Osteocyte (in vitro differentiated cells): ENCODE measurements around the gene GALNT14. TPM values are rescaled to one million over a fixed set of nuclear protein-coding genes. Genes with fewer than 3 reads are reported as not detected.

Source experiments
- DNase-seq: peaks from one replicate; pipeline ENCODE4 v3.0.0; 2021; ENCODE audit warnings: mixed read lengths; ENCODE audit not compliant: unreplicated experiment; ENCODE audit errors: extremely low spot score
- H3K27ac Mint-ChIP-seq: one replicate; pipeline ENCODE4 v1.8.0; 2021; ENCODE audit warnings: mild to moderate bottlenecking, mixed read lengths; ENCODE audit not compliant: unreplicated experiment
- H3K27me3 Mint-ChIP-seq: one replicate; pipeline ENCODE4 v1.8.0; 2021; ENCODE audit warnings: mixed read lengths; ENCODE audit not compliant: unreplicated experiment
- H3K36me3 Mint-ChIP-seq: one replicate; pipeline ENCODE4 v1.8.0; 2021; ENCODE audit warnings: mixed read lengths; ENCODE audit not compliant: unreplicated experiment
- H3K4me1 Mint-ChIP-seq: one replicate; pipeline ENCODE4 v1.8.0; 2021; ENCODE audit warnings: mixed read lengths; ENCODE audit not compliant: unreplicated experiment
- H3K4me3 Mint-ChIP-seq: one replicate; pipeline ENCODE4 v1.8.0; 2021; ENCODE audit warnings: mild to moderate bottlenecking, moderate library complexity, mixed read lengths; ENCODE audit not compliant: unreplicated experiment
- H3K9me3 Mint-ChIP-seq: one replicate; pipeline ENCODE4 v1.8.0; 2021; ENCODE audit warnings: mixed read lengths; ENCODE audit not compliant: unreplicated experiment
- CTCF ChIP-seq: fragments of 200-600 bp; sonication (generic); IDR thresholded peaks from 2 replicates; pipeline ENCODE4 v1.5.0; 2021; ENCODE audit warnings: antibody characterized with exemption, mild to moderate bottlenecking, moderate library complexity
- total RNA-seq: library from RNA; stranded (reverse); gene quantifications from 2 replicates; pipeline ENCODE4 v1.2.1, GENCODE V29; 2021

Gene GALNT14
- total RNA-seq, 1 donor from 2014 or later = 4.1 TPM

GRCh38 chr2:31141443-31142085 is 3.3 kb upstream of the GALNT14 start:
- Mint-ChIP-seq H3K4me1 (peaks cover 4% of the 10 kb centered on the region), H3K4me3 (no peak overlapping the region), H3K36me3 (peaks cover 2% of the 10 kb centered on the region), H3K27me3 (peaks cover 71% of the 10 kb centered on the region), H3K9me3 (no peaks in the 10 kb centered on the region), H3K27ac (no peak overlapping the region)
- no peak for DNase-seq
- TF ChIP-seq CTCF = no peak

DNA sequence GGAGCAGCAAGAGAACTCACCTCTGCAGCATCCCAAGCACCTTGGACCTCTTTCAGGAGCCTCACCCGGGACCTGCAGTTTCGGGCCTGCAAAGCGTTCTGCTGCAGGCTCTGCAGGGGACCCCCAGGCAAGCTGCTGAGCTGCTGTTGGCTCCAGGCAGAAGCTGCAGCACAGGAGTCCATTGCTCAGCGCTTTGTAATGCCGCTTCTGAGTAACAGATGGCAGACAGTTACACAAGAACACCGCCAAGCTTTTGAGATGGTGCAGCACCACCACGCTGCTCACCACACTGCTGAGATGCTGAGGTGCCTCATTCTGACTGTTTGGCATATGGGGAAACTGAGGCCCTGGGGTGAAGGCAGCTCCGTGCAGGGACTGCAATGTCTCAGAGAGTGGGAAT is 1.9 kb upstream of the GALNT14 start:
- Mint-ChIP-seq H3K4me3 (no peak overlapping the region), H3K27ac (no peak overlapping the region), H3K4me1 (peaks cover 4% of the 10 kb centered on the region), H3K9me3 (no peaks in the 10 kb centered on the region), H3K36me3 (peaks cover 2% of the 10 kb centered on the region), H3K27me3 (peaks cover 72% of the 10 kb centered on the region)
- DNase-seq = peak; percentile 69
- no peak for TF ChIP-seq CTCF

DNA sequence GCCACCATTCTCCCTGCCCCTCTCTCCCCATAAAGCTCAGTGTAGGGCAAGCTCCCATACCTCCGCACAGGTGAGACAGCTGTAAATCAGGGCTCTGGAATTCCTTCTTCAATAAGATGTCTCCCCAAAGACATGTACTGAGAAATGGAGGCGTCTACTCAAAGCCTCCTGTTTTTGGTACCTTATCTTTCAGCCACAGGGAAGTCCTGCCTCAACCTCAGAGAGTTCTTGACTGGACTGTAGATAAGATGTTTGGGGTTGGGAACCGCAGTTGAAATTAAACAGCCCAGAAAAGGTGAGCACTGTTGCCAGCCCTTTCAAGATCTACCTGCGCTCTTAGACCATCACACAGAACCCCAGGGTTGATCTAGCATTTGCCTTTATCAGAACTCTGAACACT is 1.4 kb upstream of the GALNT14 start:
- Mint-ChIP-seq H3K9me3 (no peaks in the 10 kb centered on the region), H3K27ac (no peak overlapping the region), H3K4me3 (no peak overlapping the region), H3K36me3 (peaks cover 2% of the 10 kb centered on the region), H3K27me3 (peaks cover 74% of the 10 kb centered on the region), H3K4me1 (peaks cover 4% of the 10 kb centered on the region)
- DNase-seq = no peak
- no peak for TF ChIP-seq CTCF

- TF ChIP-seq CTCF = no peak
- peak overlapping the region; percentile 65 for H3K4me3 Mint-ChIP-seq
- H3K27ac Mint-ChIP-seq = no peak overlapping the region
- peaks cover 2% of the 10 kb centered on the region for H3K36me3 Mint-ChIP-seq
- no peaks in the 10 kb centered on the region for H3K9me3 Mint-ChIP-seq
- H3K27me3 Mint-ChIP-seq = peaks cover 70% of the 10 kb centered on the region
- peak; percentile 85 for DNase-seq
- peaks cover 4% of the 10 kb centered on the region for H3K4me1 Mint-ChIP-seq
These were observed 816 bp downstream of the GALNT14 start for GRCh38 chr2:31137211-31138036.

- Mint-ChIP-seq H3K27ac (no peak overlapping the region), H3K27me3 (peaks cover 65% of the 10 kb centered on the region), H3K4me3 (peak overlapping the region; percentile 59), H3K36me3 (peaks cover 2% of the 10 kb centered on the region), H3K4me1 (peaks cover 4% of the 10 kb centered on the region), H3K9me3 (no peaks in the 10 kb centered on the region)
- peak; percentile 51 for DNase-seq
- no peak for TF ChIP-seq CTCF
These were observed 1.5 kb downstream of the GALNT14 start for GRCh38 chr2:31136732-31137131.
